Endothelial cell of umbilical vein (primary cell): Measurements from ENCODE around the gene TXNDC17. TPM values are rescaled to one million over a fixed set of nuclear protein-coding genes. Genes with fewer than 3 reads are reported as not detected.

Experiments
- BruUV-seq: library from RNA; stranded (reverse); fragments of 400-500 nt; replicated peaks from 2 replicates; lab custom pipeline; 2021; lab: Mats Ljungman, UMichigan
- CTCF ChIA-PET: fragments of 300-600, 350-600 bp; sonication (Branson Sonifier 250); formaldehyde crosslinking; loops from one replicate; lab custom pipeline; 2021; ENCODE audit warnings: antibody characterized with exemption, inconsistent platforms; lab: Charles Lee
- POLR2A ChIA-PET: fragments of 300-600, 350-600 bp; sonication (Branson Sonifier 250); formaldehyde crosslinking; loops from one replicate; lab custom pipeline; 2021; ENCODE audit warnings: antibody characterized with exemption, inconsistent platforms; lab: Charles Lee
- DNase-seq: peaks from one replicate; pipeline ENCODE4 v3.0.0-alpha.2; 2011; ENCODE audit warnings: low read depth, low spot score
- FAIRE-seq: peaks from 2 replicates; lab custom pipeline; 2011; peaks lifted over from hg19 to GRCh38; lab: Jason Lieb, UNC
- H2AFZ ChIP-seq: 2 replicates; pipeline ENCODE4 v1.6.0; 2012; ENCODE audit warnings: low read depth, low read length, control low read depth, inconsistent platforms
- H3K27ac ChIP-seq: 2 replicates; pipeline ENCODE4 v1.5.1; 2011; ENCODE audit warnings: low read depth, mild to moderate bottlenecking, control low read depth, low read length, moderate library complexity; ENCODE audit not compliant: insufficient read depth
- H3K27me3 ChIP-seq, 2 experiments: 2 replicates each; pipeline versions ENCODE4 v1.6.0 to v1.6.1; 2011; ENCODE audit warnings: low read length in 2 of 2, mixed read lengths in 1 of 2; ENCODE audit not compliant: control insufficient read depth in 2 of 2, insufficient read depth in 2 of 2
- H3K36me3 ChIP-seq, 2 experiments: 2 replicates in 1 of 2; 3 replicates in 1 of 2; pipeline ENCODE4 v1.5.1; 2011; ENCODE audit warnings: low read length in 2 of 2, mild to moderate bottlenecking in 1 of 2, moderate library complexity in 1 of 2; ENCODE audit not compliant: control insufficient read depth in 2 of 2, insufficient read depth in 2 of 2; ENCODE audit errors: extremely low read depth in 1 of 2
- H3K4me1 ChIP-seq: 3 replicates; pipeline ENCODE4 v1.5.1; 2011; ENCODE audit warnings: mild to moderate bottlenecking, low read length; ENCODE audit not compliant: control insufficient read depth, insufficient read depth; ENCODE audit errors: extremely low read depth
- H3K4me2 ChIP-seq: 2 replicates; pipeline ENCODE4 v1.6.1; 2011; ENCODE audit warnings: low read length, control low read depth, mixed read lengths; ENCODE audit not compliant: insufficient read depth
- H3K4me3 ChIP-seq, 3 experiments: fragments of 200-600 bp in 1 of 3; sonication (generic), shearing (Covaris generic) in 1 of 3; replicated peaks in 1 of 3; 2 replicates each; pipeline ENCODE4 v1.5.1; 2011 to 2016; ENCODE audit warnings: control low read depth in 3 of 3, low read length in 3 of 3, mild to moderate bottlenecking in 2 of 3, inconsistent platforms in 1 of 3, low read depth in 1 of 3, moderate library complexity in 1 of 3; ENCODE audit not compliant: insufficient read depth in 1 of 3
- H3K79me2 ChIP-seq: 2 replicates; pipeline ENCODE4 v1.6.0; 2012; ENCODE audit warnings: low read length, inconsistent platforms; ENCODE audit not compliant: control insufficient read depth, insufficient read depth
- H3K9ac ChIP-seq: replicated peaks from 2 replicates; pipeline ENCODE3; 2011; ENCODE audit warnings: low read length, control low read depth; ENCODE audit not compliant: insufficient read depth; ENCODE audit errors: extremely low read depth
- H3K9me1 ChIP-seq: replicated peaks from 3 replicates; pipeline ENCODE4 v1.6.0; 2011; ENCODE audit warnings: mild to moderate bottlenecking, low read length; ENCODE audit not compliant: control insufficient read depth, insufficient read depth; ENCODE audit errors: extremely low read depth
- H3K9me3 ChIP-seq: replicated peaks from 2 replicates; pipeline ENCODE4 v1.5.1; 2012; ENCODE audit warnings: low read length, inconsistent platforms; ENCODE audit not compliant: control insufficient read depth, insufficient read depth
- H4K20me1 ChIP-seq: replicated peaks from 2 replicates; pipeline ENCODE3; 2011; ENCODE audit warnings: mild to moderate bottlenecking, low read length; ENCODE audit not compliant: control insufficient read depth, insufficient read depth; ENCODE audit errors: extremely low read depth
- CTCF ChIP-seq, 2 donors: IDR thresholded peaks; 1 replicate in 1 of 2; 2 replicates in 1 of 2; pipeline ENCODE4 v1.5.1; 2011; ENCODE audit warnings: low read length in 2 of 2, mild to moderate bottlenecking in 2 of 2, moderate library complexity in 2 of 2, control low read depth in 1 of 2, inconsistent platforms in 1 of 2, low read depth in 1 of 2; ENCODE audit not compliant: insufficient read depth in 1 of 2; ENCODE audit errors: extremely low read depth in 1 of 2
- EZH2 ChIP-seq: IDR thresholded peaks from 2 replicates; pipeline ENCODE4 v1.6.1; 2012; ENCODE audit warnings: borderline replicate concordance, low read depth, mild to moderate bottlenecking, moderate library complexity, low read length, inconsistent platforms; ENCODE audit not compliant: severe bottlenecking
- FOS ChIP-seq: IDR thresholded peaks from 2 replicates; pipeline ENCODE4 v1.6.1; 2011; ENCODE audit warnings: mild to moderate bottlenecking, low read length, moderate library complexity, borderline replicate concordance; ENCODE audit not compliant: insufficient read depth
- GATA2 ChIP-seq: IDR thresholded peaks from 2 replicates; pipeline ENCODE4 v1.7.0; 2011; ENCODE audit warnings: low read depth, mild to moderate bottlenecking, moderate library complexity, mixed read lengths, low read length; ENCODE audit not compliant: insufficient read length, insufficient read depth
- JUN ChIP-seq: IDR thresholded peaks from 2 replicates; pipeline ENCODE4 v1.6.1; 2011; ENCODE audit warnings: borderline replicate concordance, low read depth; ENCODE audit not compliant: insufficient read length, insufficient read depth
- MAX ChIP-seq: IDR thresholded peaks from 2 replicates; pipeline ENCODE4 v1.6.1; 2011; ENCODE audit not compliant: insufficient read depth, insufficient read length
- MYC ChIP-seq: IDR thresholded peaks from one replicate; pipeline ENCODE4 v1.6.1; 2011; ENCODE audit warnings: mild to moderate bottlenecking, low read depth, low read length
- POLR2A ChIP-seq: IDR thresholded peaks from 2 replicates; pipeline ENCODE4 v1.6.1; 2012; ENCODE audit warnings: low read depth, mild to moderate bottlenecking, control low read depth, low read length
- POLR2AphosphoS5 ChIP-seq: IDR thresholded peaks from 2 replicates; pipeline ENCODE4 v1.6.1; 2012; ENCODE audit warnings: low read depth, mild to moderate bottlenecking, control low read depth, low read length, moderate library complexity; ENCODE audit not compliant: insufficient read depth
- dilution Hi-C: fragments of 300-500 bp; cut with MboI; formaldehyde crosslinking; loops from one replicate; pipeline ENCODE4 v1.15.0; 2019; ENCODE audit warnings: low sequenced_read_pairs; ENCODE audit not compliant: extremely low pct_ligation_motif_present
- intact Hi-C: fragments of 100-400 bp; cut with micrococcal nuclease; formaldehyde crosslinking; loops from one replicate; pipeline ENCODE4 v1.10.0; 2022
- polyA plus RNA-seq, 4 experiments: library from polyadenylated mRNA; depleted of rRNA in 3 of 4; stranded (reverse) in 3 of 4; unstranded in 1 of 4; fragments of >200 nt; gene quantifications; 2 replicates each; pipeline versions ENCODE4 v1.2.1 to v1.2.3, GENCODE V29; 2011 to 2012; ENCODE audit warnings: missing spikeins in 1 of 4
- total RNA-seq: library from RNA; stranded (reverse); gene quantifications from 2 replicates; pipeline ENCODE4 v1.2.3, GENCODE V29; 2021

TXNDC17 gene
- total and polyA plus RNA-seq, 2 donors (not counting 3 experiments of a cell fraction or from before 2014, with no cell fraction given) = 101 to 297 TPM

- FAIRE-seq = no peak
- Histone ChIP-seq H3K9me1 (no peaks in the 10 kb centered on the region), H3K4me3 (no peak overlapping the region), H3K27ac (no peak overlapping the region), H3K9ac (no peak overlapping the region), H3K4me2 (no peak overlapping the region), H3K36me3 (peaks cover 0 to 6% of the 10 kb centered on the region in 2 experiments), H3K4me1 (peaks cover 13% of the 10 kb centered on the region), H3K27me3 (no peaks in the 10 kb centered on the region), H4K20me1 (no peaks in the 10 kb centered on the region), H3K9me3 (no peaks in the 10 kb centered on the region), H3K79me2 (peaks cover 27% of the 10 kb centered on the region), H2AFZ (no peak overlapping the region)
- no peak for TF ChIP-seq MAX
- no peak for TF ChIP-seq GATA2
- no peak for TF ChIP-seq EZH2
- no peak for TF ChIP-seq JUN
- dilution Hi-C loops = no loop called here
- intact Hi-C loops = no loop called here
- ChIA-PET CTCF (no interaction called here), POLR2A (no interaction called here)
- no TSS peak for BruUV-seq
- no peak for DNase-seq
Observed at GRCh38 chr17:6636616-6637457, 4.0 kb upstream of the TXNDC17 start.

- BruUV-seq = no TSS peak
- TF ChIP-seq MYC (no peak), POLR2A (no peak), JUN (no peak), FOS (no peak), GATA2 (no peak), POLR2AphosphoS5 (no peak), MAX (no peak), CTCF (IDR thresholded peaks at IDR 0.05; ENCODE audit: extremely low read depth in 1 of 2, insufficient read depth in 1 of 2, low read depth in 1 of 2, low read length in 2 of 2) (no peak)
- H3K9me1 ChIP-seq = no peaks in the 10 kb centered on the region
- DNase-seq (no peak), FAIRE-seq (no peak)
- ChIA-PET POLR2A (no interaction called here), CTCF (no interaction called here)
- H3K79me2 ChIP-seq = peaks cover 29% of the 10 kb centered on the region
- no peak overlapping the region for H3K27ac ChIP-seq
- peaks cover 0 to 5% of the 10 kb centered on the region in 2 experiments for H3K36me3 ChIP-seq
- dilution Hi-C loops (no loop called here), intact Hi-C loops (no loop called here)
- H2AFZ ChIP-seq = no peak overlapping the region
- H3K4me1 ChIP-seq = peaks cover 15% of the 10 kb centered on the region
- no peak overlapping the region for H3K9ac ChIP-seq
- no peak overlapping the region for H3K4me2 ChIP-seq
- H3K27me3 ChIP-seq = no peaks in the 10 kb centered on the region
- H3K9me3 ChIP-seq = no peaks in the 10 kb centered on the region
- no peak overlapping the region for H3K4me3 ChIP-seq
- no peaks in the 10 kb centered on the region for H4K20me1 ChIP-seq
Observed at GRCh38 chr17:6637458-6637840, 3.4 kb upstream of the TXNDC17 start.
